ENCODE measurements around the gene KSR2.

KSR2 gene

DNA sequence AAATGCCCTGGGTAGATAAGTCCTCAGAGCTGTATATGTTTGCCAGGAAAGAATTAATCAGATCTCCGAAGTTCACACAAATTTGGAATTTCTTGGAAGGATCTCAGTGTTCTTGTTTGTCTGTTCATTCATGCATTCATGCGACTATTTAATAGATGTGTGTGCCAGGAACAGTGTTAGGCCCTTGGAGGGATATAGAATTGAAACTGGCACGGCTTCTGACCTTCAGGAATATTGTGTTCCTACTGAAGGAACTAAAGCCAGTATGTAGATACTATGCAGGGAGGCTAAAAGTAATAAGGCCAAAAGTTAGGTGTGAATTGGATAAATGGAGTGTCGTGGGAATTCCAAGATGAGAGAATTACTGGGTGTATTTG, 441.3 kb downstream of the KSR2 start:
- DNase-seq (ENCODE audit: insufficient read length) (no peak), FAIRE-seq (no peak)
- TF ChIP-seq POLR2A (IDR thresholded peaks at IDR 0.05; ENCODE audit: low read depth, low read length) (no peak), POLR2AphosphoS5 (IDR thresholded peaks at IDR 0.05; ENCODE audit: low read depth, low read length) (no peak), TAF1 (IDR thresholded peaks at IDR 0.05; ENCODE audit: borderline replicate concordance, low read depth, low read length) (no peak)

- no peak for FAIRE-seq
- DNase-seq (ENCODE audit: insufficient read length) = no peak
- TF ChIP-seq POLR2AphosphoS5 (IDR thresholded peaks at IDR 0.05; ENCODE audit: low read depth, low read length) (no peak), TAF1 (IDR thresholded peaks at IDR 0.05; ENCODE audit: borderline replicate concordance, low read depth, low read length) (no peak), POLR2A (IDR thresholded peaks at IDR 0.05; ENCODE audit: low read depth, low read length) (no peak)
Observed at GRCh38 chr12:117526757-117527478, 441.9 kb downstream of the KSR2 start.

DNA sequence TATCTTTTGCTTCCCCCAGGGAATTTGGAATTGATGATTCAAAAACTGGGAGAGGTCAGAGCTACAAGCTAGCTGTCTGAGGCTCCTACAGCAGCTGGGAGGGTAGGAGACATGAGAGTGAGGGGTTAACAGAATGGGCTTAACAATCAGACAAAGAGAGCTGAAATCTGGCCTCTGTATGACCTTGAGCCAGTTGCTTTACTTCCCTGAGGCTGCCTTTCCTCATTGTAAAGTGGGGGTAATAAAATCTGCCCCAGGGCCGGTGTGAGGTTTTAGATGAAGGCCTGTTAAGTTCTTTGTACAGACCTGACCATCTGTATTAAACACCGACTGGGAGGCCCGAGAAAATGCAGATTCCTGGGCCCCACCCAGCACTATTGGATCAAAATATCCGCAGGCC, 443.0 kb downstream of the KSR2 start:
- DNase-seq (ENCODE audit: insufficient read length) = no peak
- FAIRE-seq = no peak

GRCh38 chr12:117524806-117525205, 444.0 kb downstream of the KSR2 start:
- DNase-seq (ENCODE audit: insufficient read length) = no peak
- no peak for FAIRE-seq
- TF ChIP-seq POLR2A (IDR thresholded peaks at IDR 0.05; ENCODE audit: low read depth, low read length) = no peak
- no peak for TF ChIP-seq TAF1 (IDR thresholded peaks at IDR 0.05; ENCODE audit: borderline replicate concordance, low read depth, low read length)
- TF ChIP-seq POLR2AphosphoS5 (IDR thresholded peaks at IDR 0.05; ENCODE audit: low read depth, low read length) = no peak

More for the DNA sequence above, 443.0 kb downstream of the KSR2 start:
- TF ChIP-seq TAF1 (IDR thresholded peaks at IDR 0.05; ENCODE audit: borderline replicate concordance, low read depth, low read length) (no peak), POLR2AphosphoS5 (IDR thresholded peaks at IDR 0.05; ENCODE audit: low read depth, low read length) (no peak), POLR2A (IDR thresholded peaks at IDR 0.05; ENCODE audit: low read depth, low read length) (no peak)

DNA sequence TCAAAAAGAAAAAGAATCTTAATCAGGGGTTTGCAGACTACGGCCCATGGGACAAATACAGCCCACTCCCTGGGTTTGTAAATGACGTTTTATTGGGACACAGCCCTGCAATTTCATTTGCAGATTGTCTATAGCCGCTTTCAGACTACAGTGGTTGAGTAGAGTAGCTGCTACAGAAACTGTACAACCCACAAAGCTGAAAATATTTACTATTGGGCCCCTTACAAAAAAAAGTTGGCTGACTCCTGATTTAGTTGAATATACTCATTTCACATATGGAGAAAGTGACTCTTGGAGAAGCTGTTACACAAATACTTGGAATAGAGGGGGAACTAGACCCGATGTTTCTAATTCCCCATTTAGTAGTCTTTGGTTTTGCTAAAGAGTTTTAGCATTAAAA, 444.8 kb downstream of the KSR2 start:
- DNase-seq (ENCODE audit: insufficient read length) (no peak), FAIRE-seq (no peak)
- TF ChIP-seq POLR2A (IDR thresholded peaks at IDR 0.05; ENCODE audit: low read depth, low read length) = no peak
- no peak for TF ChIP-seq TAF1 (IDR thresholded peaks at IDR 0.05; ENCODE audit: borderline replicate concordance, low read depth, low read length)
- TF ChIP-seq POLR2AphosphoS5 (IDR thresholded peaks at IDR 0.05; ENCODE audit: low read depth, low read length) = no peak

GRCh38 chr12:117522559-117522958, 446.2 kb downstream of the KSR2 start:
- TF ChIP-seq TAF1 (IDR thresholded peaks at IDR 0.05; ENCODE audit: borderline replicate concordance, low read depth, low read length) = no peak
- TF ChIP-seq POLR2A (IDR thresholded peaks at IDR 0.05; ENCODE audit: low read depth, low read length) = no peak
- no peak for TF ChIP-seq POLR2AphosphoS5 (IDR thresholded peaks at IDR 0.05; ENCODE audit: low read depth, low read length)
- no peak for FAIRE-seq

DNA sequence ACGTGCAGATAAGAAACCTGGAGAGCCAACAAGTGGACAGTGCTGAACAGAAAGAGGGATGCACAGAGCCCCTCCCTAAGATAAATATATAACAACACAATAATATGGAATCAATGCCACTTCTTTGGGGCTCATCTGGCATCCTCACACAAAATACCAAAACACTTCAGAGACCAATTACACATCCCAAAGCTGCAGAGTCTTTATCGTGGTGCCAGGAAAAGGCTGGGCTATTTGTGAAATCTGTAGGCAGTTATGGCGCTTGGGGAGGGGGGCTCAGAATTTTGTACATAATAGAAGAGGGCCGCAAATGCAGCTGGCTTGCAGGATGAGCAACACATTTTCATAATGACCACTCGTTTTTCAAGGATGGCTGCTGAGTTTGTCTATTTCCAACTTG, 446.9 kb downstream of the KSR2 start:
- FAIRE-seq (no peak), DNase-seq (ENCODE audit: insufficient read length) (no peak)
- TF ChIP-seq TAF1 (IDR thresholded peaks at IDR 0.05; ENCODE audit: borderline replicate concordance, low read depth, low read length) (no peak), POLR2AphosphoS5 (IDR thresholded peaks at IDR 0.05; ENCODE audit: low read depth, low read length) (no peak), POLR2A (IDR thresholded peaks at IDR 0.05; ENCODE audit: low read depth, low read length) (no peak)

More at GRCh38 chr12:117522559-117522958, 446.2 kb downstream of the KSR2 start:
- DNase-seq (ENCODE audit: insufficient read length) = no peak

GRCh38 chr12:117521346-117521745, 447.4 kb downstream of the KSR2 start:
- DNase-seq (ENCODE audit: insufficient read length) (no peak), FAIRE-seq (no peak)
- TF ChIP-seq TAF1 (IDR thresholded peaks at IDR 0.05; ENCODE audit: borderline replicate concordance, low read depth, low read length) (no peak), POLR2AphosphoS5 (IDR thresholded peaks at IDR 0.05; ENCODE audit: low read depth, low read length) (no peak), POLR2A (IDR thresholded peaks at IDR 0.05; ENCODE audit: low read depth, low read length) (no peak)

- FAIRE-seq (no peak), DNase-seq (ENCODE audit: insufficient read length) (no peak)
- TF ChIP-seq POLR2AphosphoS5 (IDR thresholded peaks at IDR 0.05; ENCODE audit: low read depth, low read length) (no peak), POLR2A (IDR thresholded peaks at IDR 0.05; ENCODE audit: low read depth, low read length) (no peak), TAF1 (IDR thresholded peaks at IDR 0.05; ENCODE audit: borderline replicate concordance, low read depth, low read length) (no peak)
Observed at GRCh38 chr12:117518594-117519270, 450.1 kb downstream of the KSR2 start.

DNA sequence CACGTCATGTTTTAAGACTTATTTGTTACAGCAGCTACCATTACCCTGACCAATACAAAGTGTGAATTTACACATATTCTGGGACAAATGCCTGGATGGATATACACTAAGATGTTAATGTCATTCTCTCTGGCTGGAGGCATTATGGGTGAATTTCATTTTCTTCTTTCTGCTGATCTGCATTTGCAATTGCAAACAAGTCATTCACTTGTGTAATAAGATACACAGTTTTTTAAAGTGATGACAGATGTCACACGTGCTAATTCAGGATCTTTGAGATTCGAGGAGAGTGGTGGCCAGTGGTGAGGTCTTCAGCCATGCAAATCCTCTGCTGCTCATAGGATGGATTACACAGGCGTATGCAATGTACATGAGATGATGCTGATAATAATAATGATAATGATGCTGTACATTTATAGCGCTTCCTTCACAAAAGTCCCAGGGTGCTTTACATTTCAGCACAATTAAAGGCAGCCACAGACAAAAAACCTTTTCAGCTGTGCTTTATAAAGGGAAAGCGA, 451.5 kb downstream of the KSR2 start:
- DNase-seq (ENCODE audit: insufficient read length) (no peak), FAIRE-seq (no peak)
- TF ChIP-seq TAF1 (IDR thresholded peaks at IDR 0.05; ENCODE audit: borderline replicate concordance, low read depth, low read length) (no peak), POLR2A (IDR thresholded peaks at IDR 0.05; ENCODE audit: low read depth, low read length) (no peak), POLR2AphosphoS5 (IDR thresholded peaks at IDR 0.05; ENCODE audit: low read depth, low read length) (no peak)

DNA sequence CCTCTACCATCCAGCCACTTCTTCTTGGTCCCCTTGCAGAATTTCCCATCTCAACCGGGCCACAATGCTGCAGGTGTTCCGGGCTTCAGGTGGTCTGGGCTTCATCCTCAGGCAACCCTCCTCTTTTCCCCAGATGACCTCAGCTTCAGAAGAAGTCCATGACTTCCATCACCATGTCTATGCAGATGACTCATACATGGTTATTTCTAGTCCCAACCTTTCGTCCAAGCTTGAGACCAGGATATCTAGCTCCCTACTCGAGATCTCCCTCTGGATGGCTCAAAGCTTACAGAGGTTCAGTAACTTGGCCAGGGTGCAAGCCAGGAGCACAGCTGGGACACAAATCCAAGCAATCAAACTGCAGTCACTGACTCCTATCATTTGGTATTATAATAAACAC, 452.8 kb downstream of the KSR2 start:
- TF ChIP-seq TAF1 (IDR thresholded peaks at IDR 0.05; ENCODE audit: borderline replicate concordance, low read depth, low read length) = no peak
- no peak for TF ChIP-seq POLR2AphosphoS5 (IDR thresholded peaks at IDR 0.05; ENCODE audit: low read depth, low read length)
- no peak for TF ChIP-seq POLR2A (IDR thresholded peaks at IDR 0.05; ENCODE audit: low read depth, low read length)
- DNase-seq (ENCODE audit: insufficient read length) (no peak), FAIRE-seq (no peak)

GRCh38 chr12:117514016-117514415, 454.8 kb downstream of the KSR2 start:
- FAIRE-seq = no peak
- no peak for TF ChIP-seq TAF1 (IDR thresholded peaks at IDR 0.05; ENCODE audit: borderline replicate concordance, low read depth, low read length)
- TF ChIP-seq POLR2A (IDR thresholded peaks at IDR 0.05; ENCODE audit: low read depth, low read length) = no peak
- TF ChIP-seq POLR2AphosphoS5 (IDR thresholded peaks at IDR 0.05; ENCODE audit: low read depth, low read length) = no peak
- no peak for DNase-seq (ENCODE audit: insufficient read length)

Measured in GM12892 (cell line).